LoVo (cell line): Measurements from ENCODE around the gene RPL36AL.
"Not testable (repeated sequence)": the region's sequence is repeated elsewhere in the genome, so short reads cannot be mapped to it uniquely, and the experiment has no call there.

ENCODE experiments used
- DNase-seq: peaks from one replicate; pipeline ENCODE4 v3.0.0-alpha.2; 2016; ENCODE audit warnings: low spot score

Gene RPL36AL

DNA sequence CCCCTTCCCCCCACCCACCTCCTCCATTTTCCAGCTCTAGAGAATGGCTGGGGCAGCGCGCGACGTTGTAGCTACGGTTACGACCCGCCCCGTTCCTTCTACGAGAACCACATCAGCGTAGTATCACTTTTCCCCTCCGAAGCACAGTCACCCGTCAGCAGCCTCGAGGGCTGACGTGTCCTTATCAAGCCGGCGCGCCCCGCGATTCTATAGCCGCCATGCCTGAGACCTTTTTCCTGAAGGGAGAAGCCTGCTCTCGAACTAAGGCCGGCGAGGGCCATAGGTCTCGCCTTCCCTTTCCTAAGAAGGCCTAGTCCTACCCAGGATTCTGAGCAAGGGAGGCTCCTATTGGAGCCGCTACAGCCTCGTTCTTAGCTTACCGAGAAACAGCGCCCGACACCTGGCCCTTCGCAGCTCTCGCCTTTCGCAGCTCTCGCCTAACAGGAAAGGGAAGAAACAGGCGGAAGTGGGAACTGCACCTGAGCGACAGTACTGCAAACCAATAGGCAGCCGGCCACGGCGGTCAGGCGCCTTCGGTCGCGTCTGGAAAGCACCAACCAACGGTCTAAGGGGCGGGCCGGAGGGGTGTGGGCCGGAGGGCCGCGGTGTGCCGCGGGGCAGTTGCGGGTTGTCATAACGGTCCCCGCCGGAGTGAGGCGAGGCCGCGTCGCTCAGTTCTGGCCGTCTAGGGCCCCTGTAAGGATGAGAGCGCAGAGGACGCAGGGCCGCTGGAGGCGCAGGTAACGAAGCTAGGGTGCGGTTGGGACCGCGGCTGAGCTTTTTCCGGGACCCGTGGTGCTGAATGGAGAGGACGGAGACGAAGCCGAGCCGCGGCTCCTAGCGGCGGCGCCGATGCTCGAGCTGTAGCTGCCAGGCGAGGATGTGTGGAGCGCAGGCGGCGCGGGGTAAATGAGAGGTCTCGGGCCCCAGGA lies at the start of gene RPL36AL, which contains the start of gene MGAT2:
Gene RPL36AL, minus strand, starts transcription at position 445 of the 932 bp plus-strand sequence. CDS start 1,522 bp downstream, outside the sequence.
Gene MGAT2, plus strand, starts transcription at position 618 of the 932 bp plus-strand sequence. CDS start 470 bp downstream, outside the sequence.
- peak; percentile 99 for DNase-seq

DNA sequence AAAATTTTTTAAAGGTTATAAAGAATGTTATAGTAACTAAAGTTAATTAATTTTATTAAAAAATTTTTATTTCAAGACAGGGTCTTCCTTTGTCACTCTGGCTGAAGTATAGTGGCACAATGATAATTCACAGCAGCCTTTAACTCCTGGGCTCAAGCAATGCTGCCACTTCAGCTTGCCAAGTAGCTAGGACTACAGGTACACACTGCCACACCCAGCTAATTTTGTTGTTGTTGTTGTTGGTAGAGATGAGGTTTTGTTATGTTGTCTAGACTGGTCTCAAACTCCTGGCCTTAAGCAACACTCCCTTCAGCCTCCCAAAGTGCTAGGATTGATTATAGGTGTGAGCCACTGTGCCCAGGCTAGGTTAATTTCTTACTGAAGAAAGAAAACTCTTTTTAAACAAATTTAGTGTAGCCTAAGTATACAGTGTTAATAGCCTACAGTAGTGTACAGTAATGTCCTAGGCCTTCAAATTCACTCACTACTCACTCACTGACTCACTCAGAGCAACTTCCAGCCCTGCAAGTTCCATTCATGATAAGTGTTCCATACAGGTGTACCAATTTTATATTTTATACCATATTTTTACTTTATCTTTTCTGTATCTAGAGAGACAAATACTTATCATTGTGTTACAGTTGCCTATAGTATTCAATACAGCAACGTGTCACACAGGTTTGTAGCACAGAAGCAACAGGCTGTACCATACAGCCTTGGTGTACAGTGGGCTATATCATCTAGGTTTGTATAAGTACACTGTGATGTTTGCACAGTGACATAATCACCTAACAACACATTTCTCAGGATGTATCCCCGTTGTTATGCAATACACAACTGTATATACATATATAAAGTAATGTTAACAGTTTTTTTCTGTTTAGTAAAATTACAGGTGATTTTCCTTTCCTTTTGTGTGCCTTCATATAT lies 39.4 kb upstream of the RPL36AL start:
- DNase-seq, result no peak

DNA sequence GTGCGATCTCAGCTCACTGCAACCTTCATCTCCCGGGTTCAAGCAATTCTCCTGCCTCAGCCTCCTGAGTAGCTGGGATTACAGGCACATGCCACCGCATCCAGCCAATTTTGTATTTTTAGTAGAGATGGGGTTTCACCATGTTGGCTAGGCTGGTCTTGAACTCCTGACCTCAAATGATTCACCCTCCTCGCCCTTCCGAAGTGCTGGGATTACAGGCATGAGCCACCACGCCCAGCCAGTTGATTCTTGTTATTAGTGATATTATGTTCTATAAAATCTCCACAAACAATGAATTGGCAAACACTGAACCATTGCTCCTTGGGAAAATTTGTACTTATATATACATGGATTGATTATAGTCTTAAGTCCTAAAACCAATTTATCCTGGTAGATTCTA lies 37.1 kb upstream of the RPL36AL start:
- DNase-seq, result not testable (repeated sequence)

DNA sequence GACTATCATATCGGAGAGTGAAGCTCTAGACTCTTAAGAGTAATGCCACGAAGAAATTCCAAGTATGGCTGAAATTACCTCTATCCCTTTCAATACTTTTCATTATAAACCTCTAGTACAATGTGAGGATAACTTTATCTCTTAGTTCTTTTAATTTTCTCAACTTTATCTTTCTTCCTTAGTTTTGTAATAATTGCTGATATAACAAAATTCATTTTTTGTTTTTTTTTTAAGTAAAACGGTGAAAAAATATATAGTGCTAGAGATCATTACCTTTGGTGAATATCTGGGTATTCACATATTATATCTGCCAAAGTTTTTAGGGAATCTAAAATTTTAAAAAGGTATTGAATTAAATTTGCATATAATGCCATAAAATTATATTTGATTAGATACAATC lies 34.1 kb upstream of the RPL36AL start:
- DNase-seq, result no peak

DNA sequence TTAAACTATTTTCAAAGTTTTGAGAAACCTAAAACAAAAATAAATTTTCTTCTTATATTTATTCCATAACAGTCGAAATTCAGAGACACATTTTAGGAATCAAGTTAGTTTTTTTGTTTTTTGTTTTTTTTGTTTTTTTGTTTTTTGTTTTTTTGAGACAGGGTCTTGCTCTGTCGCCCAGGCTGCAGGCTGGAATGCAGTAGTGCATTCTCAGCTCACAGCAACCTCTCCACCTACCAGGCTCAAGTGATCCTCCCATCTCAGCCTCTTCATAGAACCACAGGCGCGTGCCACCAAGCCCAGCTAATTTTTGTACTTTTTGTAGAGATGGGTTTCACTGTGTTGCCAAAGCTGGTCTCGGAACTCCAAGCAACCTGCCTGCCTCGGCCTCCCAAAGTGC lies 33.1 kb upstream of the RPL36AL start:
- no peak for DNase-seq

DNA sequence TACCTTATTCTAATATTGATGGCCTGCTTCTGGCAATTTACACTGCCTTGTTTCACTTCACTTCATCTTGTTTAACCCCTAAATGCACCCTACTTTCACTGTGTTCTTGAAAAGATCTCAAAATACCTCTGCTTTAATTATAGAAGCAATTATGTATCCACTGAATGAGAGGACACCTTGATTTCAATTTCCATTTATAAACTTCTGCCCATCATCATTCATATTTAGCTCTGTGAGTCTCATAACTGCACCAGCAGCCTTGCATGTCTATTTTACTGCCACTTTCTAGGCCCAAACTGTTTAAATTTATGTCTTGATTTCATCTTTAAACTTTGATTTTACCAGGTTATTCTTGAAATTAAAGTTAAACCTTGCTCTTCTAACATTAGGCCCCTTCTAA lies 21.7 kb upstream of the RPL36AL start:
- no peak for DNase-seq

DNA sequence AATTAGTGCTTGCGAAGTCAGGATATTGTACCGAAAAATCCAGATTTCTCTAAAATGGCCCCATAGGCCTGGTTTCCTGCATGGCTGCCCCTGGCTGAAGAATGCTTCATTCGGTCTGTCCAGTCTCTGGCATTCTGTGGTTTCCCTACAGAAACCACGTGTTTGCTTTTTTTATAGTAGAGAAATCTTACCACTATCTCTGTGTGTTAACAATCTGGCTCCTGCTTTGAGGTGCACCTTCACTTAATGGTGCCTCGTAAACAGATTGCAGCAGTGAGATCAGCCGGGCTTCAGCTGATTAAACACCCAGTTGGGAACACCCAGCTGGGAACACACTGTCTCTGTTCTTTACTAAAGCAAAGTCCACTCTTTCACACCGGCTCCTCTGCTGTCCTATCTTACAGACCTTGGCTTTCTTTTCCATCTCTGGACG lies 21.3 kb upstream of the RPL36AL start:
- DNase-seq, result peak; percentile 73

DNA sequence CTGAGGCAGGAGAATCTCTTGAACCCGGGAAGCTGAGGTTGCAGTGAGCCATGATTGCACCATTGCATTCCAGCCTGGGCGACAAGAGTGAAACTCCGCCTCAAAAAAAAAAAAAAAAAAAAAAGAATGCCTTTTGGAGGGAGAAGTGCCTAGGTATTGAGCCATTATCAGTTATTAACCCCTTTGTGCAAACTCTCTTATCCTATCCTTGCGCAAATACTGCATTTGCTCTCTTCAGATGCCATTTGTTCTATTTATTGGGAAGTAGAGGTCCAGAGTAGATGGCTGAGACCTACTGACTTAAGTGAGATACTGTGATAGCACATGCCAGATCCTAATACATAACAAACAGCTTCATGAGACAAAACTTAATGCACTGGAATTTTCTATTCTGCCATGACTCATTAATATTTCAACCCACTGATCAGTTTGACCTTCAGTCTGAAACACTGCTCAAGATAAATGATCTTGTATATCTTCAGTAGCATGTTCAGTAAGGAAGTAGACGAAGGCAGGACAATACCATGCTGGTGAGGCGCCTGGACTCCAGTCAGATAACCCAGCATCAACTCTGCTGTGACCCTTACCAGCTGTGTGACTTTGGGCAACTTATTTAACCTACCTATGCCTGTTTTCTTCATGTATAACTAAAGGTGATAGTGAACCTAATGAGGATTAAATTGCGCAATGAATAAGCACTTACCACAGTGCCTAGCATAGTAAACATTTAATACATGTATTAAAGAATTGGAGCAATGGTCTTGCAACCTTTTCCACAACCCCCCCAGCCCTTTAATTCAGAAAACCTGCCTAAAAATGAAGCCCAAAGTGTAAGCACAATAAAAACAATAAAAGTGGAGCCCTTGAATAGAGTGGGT lies 20.4 kb upstream of the RPL36AL start:
- DNase-seq, result no peak

DNA sequence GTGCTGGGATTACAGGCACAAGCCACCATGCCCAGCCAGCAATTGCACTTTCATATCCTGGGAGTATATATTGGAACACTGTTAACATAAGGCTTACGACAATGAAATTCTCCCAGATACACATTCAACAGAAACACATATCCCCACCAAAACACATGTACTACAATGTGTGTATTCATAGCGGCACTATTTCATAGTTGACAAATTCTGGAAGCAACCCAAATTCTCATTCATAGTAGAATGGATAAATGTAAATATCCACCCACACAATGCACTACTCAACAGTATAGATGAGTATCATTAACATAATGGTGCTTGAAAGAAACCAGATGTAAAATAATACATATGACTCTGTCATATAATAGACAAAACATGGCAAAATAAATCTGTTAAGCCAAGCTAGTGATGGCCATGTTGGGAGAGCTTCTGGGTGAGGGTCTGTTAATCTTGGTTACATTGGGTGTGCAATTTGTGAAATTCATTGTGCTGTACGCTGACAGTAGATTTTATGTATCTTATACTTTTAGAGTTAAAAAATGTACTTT lies 17.2 kb upstream of the RPL36AL start:
- no peak for DNase-seq

DNA sequence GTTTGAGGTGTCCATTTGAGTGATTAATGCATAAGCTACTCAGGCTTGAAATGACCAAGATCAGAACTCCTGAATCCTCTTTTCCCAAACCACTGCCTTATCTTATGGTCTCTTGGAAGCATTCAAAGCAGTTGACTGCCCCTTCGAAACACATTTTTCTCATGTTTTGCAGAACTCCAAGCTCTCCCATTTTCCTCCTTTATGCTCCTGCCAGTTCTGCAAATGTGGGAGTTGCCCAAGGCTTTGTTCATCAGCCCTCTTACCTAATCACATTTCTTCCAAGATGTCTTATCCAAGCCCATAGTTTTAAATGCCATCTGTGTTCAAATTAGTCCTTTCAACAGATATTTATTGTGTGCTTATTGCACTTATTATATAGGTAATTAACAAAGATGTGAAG lies 16.4 kb upstream of the RPL36AL start:
- DNase-seq, result no peak

DNA sequence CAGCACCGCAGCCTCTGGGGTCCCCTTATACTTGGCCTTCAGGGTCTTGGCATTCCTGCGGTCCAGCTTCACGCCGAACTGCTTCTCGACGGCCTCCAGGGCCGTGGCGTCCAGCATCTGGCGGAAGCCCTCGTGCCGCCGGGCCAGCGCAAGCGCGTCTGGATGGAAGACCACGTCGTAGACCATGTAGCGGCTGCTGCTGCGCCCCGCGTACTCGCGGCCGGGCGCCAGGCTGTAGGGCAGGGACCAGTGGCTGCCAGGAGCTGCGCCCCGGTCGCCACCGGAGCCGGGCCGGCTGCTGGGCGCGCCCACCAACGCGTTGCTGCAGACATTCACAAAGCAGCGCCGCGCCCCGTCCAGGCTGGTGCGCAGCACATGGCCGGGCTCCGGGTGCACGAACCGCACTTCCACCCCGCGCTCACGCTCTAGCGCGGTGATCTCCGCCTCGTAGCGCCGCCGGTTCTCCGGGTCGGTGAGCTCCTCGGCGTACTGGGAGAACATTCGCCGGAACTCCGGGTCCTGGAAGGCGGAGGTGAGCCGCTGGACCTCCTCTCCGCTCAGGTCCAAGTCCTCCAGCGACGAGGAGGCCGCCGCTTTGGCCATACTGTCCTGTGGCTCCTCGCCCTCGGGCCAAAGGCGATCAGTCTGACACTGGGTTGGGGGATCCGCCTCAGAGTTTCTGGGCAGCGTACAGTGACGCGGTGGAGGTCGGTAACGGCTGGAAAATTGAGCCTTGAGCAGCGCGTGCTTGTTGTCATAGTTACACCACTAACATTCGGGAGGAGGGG lies 14.3 kb upstream of the RPL36AL start, which contains the start of gene DNAAF2:
Gene DNAAF2, minus strand, starts transcription at position 698 of the 788 bp plus-strand sequence. Its CDS starts 95 bp downstream, at position 603.
- peak; percentile 62 for DNase-seq

DNA sequence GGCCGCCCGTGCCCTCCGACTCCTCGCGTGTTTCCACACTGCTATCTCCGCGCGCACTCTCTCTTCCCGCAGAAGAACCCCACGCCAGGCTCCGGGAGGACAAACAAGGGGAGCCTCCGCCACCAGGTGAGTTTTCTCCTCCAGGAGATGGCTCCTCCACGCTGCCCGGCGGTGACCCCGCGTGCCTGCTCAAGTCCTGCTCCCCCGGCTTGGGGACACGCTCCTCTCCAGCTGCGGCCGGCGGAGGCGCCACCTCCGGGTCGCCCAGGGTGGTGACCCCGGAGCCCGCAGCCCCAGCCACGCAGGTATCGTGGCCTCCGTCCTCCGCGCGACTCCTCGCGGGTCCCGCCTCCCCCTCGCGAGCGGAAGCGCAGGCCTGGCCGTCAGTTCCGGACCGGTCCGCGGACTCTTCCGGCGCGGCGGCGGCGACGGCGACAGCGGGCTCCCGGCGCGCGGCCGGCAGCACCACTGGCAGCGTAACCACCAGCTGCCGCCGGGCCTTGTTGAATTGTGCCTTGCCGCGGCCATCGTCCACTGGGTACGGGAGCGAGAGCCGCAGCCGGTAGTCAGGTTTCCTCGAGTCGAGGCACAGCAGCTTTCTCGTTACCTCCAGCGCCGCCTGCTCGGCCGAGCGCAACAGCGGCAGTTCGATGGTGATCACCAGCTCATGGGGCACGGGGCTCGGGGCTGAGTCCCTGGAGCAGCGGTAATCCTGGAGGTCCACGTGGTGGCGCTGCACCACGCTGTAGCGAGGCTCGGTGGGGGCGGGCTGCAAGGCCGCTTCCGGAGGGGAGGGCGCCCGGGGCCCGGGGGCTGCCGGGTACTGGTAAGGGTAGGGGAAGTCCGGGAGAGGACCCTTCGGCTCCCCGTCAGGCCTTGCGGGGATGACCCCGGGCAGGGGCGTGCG lies 13.5 kb upstream of the RPL36AL start:
- peak; percentile 92 for DNase-seq

DNA sequence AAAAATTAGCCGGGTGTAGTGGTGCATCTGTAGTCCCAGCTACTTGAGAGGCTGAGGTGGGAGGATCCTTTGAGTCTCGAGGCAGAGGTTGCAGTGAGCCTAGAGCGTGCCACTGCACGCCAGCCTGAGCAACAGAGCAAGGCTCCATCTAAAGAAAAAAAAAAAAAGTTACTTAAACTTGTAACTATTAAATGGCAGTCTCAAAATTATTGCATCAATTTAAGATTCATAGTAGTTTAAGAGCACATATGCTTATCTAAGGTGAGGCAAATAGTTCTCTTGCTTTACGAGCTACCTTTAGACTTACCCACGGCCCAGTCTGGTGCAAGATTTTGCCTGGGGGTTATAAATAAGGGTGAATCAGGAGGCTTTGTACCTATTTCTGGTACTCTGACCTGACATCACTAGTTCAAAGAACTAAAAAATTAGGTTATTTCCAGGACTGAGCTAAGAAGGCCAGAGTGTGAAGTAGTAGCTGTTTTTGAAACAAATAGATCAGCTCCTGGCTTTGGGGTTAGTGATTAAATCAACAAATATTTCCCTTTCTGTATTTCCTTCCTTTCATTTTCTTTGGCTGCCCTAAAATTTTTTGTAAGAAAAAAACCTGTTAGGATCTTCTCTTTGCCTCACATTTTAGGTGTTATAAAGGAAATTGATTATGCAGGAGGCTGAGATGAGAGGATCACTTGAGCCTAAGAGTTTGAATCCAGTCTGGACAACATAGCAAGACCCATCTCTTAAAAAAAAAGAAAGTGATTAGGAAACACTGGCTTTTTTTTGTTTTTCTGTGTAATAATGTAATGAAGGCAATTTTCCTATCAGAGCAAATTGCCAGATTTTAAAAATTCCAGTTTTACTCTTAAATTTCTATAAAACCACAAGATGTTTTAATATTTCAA lies 3.8 kb upstream of the RPL36AL start:
- peak; percentile 62 for DNase-seq

DNA sequence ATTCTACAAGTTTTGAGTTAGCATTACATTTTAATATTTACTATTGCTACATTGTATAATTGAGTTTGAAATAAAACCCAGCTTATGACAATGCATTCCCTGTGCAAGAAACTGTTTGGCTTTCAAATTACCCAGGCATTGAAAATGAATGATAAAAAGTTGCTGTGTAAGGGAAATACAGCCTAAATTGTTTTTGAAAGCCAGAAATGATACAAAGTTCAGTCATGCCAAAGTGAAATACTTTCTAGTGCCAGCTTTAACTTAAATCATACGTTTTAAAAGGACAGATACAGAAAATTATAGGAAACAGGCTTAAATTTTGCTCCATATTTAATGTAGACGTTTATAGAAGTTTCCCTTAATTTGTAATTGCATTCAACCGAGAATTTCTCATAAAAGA lies 3.0 kb upstream of the RPL36AL start:
- DNase-seq, result no peak

DNA sequence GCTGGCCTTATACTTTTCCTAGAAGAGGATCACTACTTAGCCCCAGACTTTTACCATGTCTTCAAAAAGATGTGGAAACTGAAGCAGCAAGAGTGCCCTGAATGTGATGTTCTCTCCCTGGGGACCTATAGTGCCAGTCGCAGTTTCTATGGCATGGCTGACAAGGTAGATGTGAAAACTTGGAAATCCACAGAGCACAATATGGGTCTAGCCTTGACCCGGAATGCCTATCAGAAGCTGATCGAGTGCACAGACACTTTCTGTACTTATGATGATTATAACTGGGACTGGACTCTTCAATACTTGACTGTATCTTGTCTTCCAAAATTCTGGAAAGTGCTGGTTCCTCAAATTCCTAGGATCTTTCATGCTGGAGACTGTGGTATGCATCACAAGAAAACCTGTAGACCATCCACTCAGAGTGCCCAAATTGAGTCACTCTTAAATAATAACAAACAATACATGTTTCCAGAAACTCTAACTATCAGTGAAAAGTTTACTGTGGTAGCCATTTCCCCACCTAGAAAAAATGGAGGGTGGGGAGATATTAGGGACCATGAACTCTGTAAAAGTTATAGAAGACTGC lies 1.7 kb upstream of the RPL36AL start:
- no peak for DNase-seq

DNA sequence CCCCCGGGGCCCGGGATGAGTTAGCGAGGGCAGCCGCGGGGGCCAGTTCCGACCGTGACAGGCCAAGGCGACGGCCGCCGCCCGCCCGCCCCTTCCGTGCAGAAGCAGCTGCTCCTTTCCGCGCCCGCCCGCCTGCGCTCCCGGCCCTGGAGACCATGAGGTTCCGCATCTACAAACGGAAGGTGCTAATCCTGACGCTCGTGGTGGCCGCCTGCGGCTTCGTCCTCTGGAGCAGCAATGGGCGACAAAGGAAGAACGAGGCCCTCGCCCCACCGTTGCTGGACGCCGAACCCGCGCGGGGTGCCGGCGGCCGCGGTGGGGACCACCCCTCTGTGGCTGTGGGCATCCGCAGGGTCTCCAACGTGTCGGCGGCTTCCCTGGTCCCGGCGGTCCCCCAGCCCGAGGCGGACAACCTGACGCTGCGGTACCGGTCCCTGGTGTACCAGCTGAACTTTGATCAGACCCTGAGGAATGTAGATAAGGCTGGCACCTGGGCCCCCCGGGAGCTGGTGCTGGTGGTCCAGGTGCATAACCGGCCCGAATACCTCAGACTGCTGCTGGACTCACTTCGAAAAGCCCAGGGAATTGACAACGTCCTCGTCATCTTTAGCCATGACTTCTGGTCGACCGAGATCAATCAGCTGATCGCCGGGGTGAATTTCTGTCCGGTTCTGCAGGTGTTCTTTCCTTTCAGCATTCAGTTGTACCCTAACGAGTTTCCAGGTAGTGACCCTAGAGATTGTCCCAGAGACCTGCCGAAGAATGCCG lies 872 bp upstream of the RPL36AL start:
- DNase-seq, result no peak

DNA sequence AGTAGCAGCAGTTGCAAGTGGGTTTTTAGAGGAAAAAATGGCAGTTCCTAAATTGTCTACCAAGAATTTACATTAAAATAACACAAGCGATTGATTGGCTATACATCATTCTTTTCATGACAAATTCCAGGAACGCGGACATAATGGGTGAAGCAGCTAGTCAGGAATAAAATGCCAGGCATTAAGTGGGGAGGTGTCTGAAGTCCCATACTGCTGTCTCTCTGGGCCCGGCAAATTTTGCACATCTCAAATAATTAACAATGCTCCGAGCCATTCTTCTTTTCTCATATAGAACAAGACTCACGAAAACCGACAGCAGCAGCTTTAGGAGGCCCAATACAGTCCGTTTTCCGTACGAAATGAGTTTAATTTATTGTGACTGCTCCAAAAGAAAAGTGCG lies 696 bp downstream of the RPL36AL start:
- no peak for DNase-seq
